ENCODE measurements around the gene PUS10.
A peak's percentile ranks its signal among the peaks of the same experiment; 100 is the strongest.

Gene PUS10

DNA sequence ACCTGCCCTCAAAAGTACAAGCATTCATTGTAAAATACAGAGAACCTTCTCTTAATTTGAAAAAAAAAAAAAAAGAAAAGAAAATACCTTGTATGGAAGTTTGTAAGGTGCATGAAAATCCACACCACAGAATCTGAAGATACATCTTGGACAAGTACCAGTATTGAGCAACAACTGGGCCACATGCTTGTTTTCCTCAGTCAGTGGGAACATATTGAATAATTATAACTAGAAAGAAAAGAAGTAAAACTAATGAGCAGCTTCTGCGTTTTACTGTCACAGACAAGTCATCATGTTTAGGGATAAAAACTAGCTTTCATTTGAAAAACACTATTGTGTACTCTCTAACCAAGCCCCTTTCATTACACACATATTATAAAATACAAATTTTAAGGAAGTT is 6.4 kb downstream of the PUS10 start:
- H3K4me3 ChIP-seq (ENCODE audit: low read depth, low read length): no peak overlapping the region
- no peak for DNase-seq (ENCODE audit: low read depth)
- TF ChIP-seq, protein P1, sequence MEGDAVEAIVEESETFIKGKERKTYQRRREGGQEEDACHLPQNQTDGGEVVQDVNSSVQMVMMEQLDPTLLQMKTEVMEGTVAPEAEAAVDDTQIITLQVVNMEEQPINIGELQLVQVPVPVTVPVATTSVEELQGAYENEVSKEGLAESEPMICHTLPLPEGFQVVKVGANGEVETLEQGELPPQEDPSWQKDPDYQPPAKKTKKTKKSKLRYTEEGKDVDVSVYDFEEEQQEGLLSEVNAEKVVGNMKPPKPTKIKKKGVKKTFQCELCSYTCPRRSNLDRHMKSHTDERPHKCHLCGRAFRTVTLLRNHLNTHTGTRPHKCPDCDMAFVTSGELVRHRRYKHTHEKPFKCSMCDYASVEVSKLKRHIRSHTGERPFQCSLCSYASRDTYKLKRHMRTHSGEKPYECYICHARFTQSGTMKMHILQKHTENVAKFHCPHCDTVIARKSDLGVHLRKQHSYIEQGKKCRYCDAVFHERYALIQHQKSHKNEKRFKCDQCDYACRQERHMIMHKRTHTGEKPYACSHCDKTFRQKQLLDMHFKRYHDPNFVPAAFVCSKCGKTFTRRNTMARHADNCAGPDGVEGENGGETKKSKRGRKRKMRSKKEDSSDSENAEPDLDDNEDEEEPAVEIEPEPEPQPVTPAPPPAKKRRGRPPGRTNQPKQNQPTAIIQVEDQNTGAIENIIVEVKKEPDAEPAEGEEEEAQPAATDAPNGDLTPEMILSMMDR (IDR thresholded peaks at IDR 0.05; ENCODE audit: control insufficient read depth, extremely low read depth, insufficient read depth): no peak

DNA sequence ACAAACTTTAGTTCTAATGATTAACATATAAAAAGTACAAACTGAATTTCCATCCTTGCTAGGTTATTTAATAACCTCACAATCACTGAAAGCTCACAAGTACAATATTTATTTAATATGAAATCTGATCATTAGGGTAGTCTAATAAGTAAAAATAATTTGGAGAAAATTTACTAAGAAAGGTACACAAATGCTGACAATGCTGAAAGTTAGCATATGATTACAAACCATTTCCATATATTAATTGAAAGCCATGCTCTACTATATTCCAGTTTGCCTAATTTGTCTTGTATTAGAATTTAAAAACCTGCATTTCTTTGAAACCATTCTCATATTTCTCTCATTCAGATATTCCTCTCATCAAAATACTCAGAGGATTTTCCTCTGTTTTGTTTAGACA is 8.7 kb downstream of the PUS10 start:
- no peak for DNase-seq (ENCODE audit: low read depth)
- TF ChIP-seq, protein P1 (IDR thresholded peaks at IDR 0.05; ENCODE audit: control insufficient read depth, extremely low read depth, insufficient read depth): no peak
- H3K4me3 ChIP-seq (ENCODE audit: low read depth, low read length): no peak overlapping the region

DNA sequence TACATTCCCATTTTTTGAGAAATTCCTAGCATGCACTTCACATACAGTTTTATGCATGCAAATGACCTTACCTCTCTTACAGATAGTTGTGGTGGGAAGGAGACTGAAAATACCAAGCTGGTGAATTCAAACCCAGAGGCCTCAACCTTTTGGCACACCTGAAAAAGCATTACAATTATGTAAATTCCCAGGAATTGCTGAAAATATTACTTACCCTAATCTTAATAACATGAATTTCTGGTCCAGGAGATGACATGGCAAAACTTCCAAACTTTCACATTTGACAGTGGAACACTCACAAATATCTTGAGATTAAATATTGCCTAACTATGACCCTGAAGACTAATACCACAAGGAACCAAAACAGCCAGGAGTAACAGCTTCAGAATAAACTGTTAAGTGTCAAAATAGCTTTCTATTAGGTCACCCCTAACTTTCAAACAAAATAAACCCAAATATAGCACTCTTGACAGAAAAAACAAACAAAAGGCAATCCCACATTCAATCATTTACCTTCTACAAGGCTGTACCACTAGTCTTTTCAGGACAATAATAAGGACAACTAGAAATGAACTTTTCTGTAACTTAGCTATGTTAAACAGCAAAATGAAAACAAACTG is 11.5 kb downstream of the PUS10 start:
- H3K4me3 ChIP-seq (ENCODE audit: low read depth, low read length): no peak overlapping the region
- DNase-seq (ENCODE audit: low read depth): no peak
- TF ChIP-seq, protein P1 (IDR thresholded peaks at IDR 0.05; ENCODE audit: control insufficient read depth, extremely low read depth, insufficient read depth): no peak

DNA sequence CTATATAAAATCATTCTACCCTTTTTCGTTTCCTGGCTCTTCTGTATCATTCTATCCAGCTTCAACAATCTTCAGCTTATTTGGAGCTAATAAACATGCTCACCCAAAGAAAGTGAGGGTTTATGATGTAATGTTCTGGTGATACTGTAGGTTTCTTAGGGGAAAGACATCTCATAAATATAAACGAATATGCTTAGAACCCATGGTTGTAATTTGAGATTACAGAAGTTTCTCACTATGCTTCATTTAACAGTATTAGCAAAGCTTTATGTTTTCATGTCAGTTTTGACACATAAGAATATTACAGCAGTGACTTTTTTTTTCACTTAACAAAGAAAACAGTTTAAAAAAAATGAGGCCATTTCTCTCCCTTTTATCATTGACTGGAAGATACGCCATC is 12.3 kb downstream of the PUS10 start:
- H3K4me3 ChIP-seq (ENCODE audit: low read depth, low read length): no peak overlapping the region
- TF ChIP-seq, protein P1 (IDR thresholded peaks at IDR 0.05; ENCODE audit: control insufficient read depth, extremely low read depth, insufficient read depth): no peak
- no peak for DNase-seq (ENCODE audit: low read depth)

DNA sequence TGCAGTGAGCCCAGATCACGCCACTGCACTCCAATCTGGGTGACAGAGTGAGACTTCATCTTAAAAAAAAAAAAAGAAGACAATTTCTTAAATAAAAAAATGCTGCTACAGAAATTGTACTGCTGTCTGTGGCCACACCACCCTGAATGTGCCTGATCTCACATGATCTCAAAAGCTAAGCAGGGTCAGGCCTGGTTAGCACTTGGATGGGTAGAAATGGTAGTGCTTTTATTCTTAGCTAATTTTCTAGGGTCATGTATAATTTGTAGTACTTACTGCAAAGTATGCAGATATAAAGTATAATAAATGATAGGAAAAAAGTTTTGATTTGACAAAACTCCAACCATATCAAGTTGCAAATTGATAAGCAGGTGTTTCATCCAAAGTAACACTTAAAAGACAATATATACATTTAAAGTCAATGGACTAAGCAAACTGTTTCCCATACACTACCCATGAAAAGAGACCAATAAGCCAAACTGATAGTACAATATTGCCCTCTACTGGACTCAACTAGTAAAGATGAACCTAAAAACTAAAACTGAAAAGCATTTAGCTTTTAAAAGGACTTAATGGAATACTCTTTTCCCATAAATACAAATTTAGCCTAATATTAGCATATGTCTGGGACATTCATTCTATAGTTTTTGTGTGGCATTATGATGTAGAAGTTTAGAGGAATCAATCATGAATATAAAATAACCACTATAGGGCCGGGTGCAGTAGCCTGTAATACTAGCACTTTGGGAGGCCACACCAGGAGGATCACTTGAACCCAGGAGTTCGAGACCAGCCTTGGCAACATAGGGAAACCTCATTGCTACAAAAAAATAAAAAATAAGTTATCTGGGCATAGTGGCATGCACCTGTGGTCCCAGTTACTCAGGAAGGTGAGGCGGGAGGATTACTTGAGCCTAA is 19.2 kb downstream of the PUS10 start:
- TF ChIP-seq, protein P1 (IDR thresholded peaks at IDR 0.05; ENCODE audit: control insufficient read depth, extremely low read depth, insufficient read depth): peak; percentile 44
- H3K4me3 ChIP-seq (ENCODE audit: low read depth, low read length): no peak overlapping the region
- DNase-seq (ENCODE audit: low read depth): no peak

DNA sequence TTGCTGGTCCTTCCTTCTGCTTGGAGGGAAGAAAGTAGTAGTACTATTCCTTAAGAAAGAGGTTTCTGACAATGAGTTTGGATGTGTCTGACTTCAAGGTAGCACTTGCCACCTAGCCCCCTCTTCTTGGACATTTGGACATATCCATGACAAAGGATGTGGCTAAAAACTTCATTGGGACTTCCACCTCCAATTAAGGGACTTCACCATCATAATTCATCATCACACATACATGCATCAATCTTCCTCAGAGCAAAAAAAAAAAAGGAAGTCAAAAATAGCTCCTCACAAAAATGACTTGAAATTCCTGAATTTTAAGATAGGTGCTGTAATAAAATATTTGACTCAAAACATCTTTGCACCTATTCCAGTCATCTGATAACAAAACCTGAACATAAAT is 23.9 kb downstream of the PUS10 start:
- no peak overlapping the region for H3K4me3 ChIP-seq (ENCODE audit: low read depth, low read length)
- no peak for DNase-seq (ENCODE audit: low read depth)
- TF ChIP-seq, protein P1 (IDR thresholded peaks at IDR 0.05; ENCODE audit: control insufficient read depth, extremely low read depth, insufficient read depth): no peak

All from LNCaP clone FGC (cell line).